MM.1S (cell line): ENCODE data around the gene CHCHD3.

Source experiments
- DNase-seq: peaks from one replicate; pipeline ENCODE4 v3.0.0-alpha.2; 2015
- H2AFZ ChIP-seq: fragments of 300-600 bp; sonication (generic); 2 replicates; pipeline ENCODE4 v1.6.0; 2016; ENCODE audit warnings: antibody characterized with exemption, low read length
- H3F3A ChIP-seq: fragments of 300-600 bp; sonication (generic); 2 replicates; pipeline ENCODE4 v1.6.1; 2016; ENCODE audit warnings: mild to moderate bottlenecking, antibody characterized with exemption, low read length, moderate library complexity, mixed read lengths; ENCODE audit not compliant: insufficient read depth
- H3K27ac ChIP-seq: fragments of 300-600 bp; sonication (generic); 2 replicates; pipeline ENCODE4 v1.5.1; 2016; ENCODE audit warnings: mild to moderate bottlenecking, low read length
- H3K27me3 ChIP-seq: fragments of 300-600 bp; sonication (generic); replicated peaks from 2 replicates; pipeline ENCODE4 v1.6.0; 2016; ENCODE audit warnings: low read length; ENCODE audit not compliant: insufficient read depth
- H3K36me3 ChIP-seq: fragments of 300-600 bp; sonication (generic); replicated peaks from 2 replicates; pipeline ENCODE4 v1.6.1; 2016; ENCODE audit warnings: mild to moderate bottlenecking, low read length, mixed read lengths; ENCODE audit not compliant: insufficient read depth
- H3K4me1 ChIP-seq: fragments of 300-600 bp; sonication (generic); 2 replicates; pipeline ENCODE4 v1.6.1; 2016; ENCODE audit warnings: low read length, mixed read lengths
- H3K4me2 ChIP-seq: fragments of 300-600 bp; sonication (generic); 2 replicates; pipeline ENCODE4 v1.6.0; 2016; ENCODE audit warnings: low read depth, low read length
- H3K4me3 ChIP-seq: fragments of 300-600 bp; sonication (generic); 2 replicates; pipeline ENCODE4 v1.5.1; 2016; ENCODE audit warnings: low read length, mixed read lengths
- H3K79me2 ChIP-seq: fragments of 300-600 bp; sonication (generic); 2 replicates; pipeline ENCODE4 v1.6.1; 2016; ENCODE audit warnings: mixed run types, low read length, mixed read lengths
- H3K9ac ChIP-seq: fragments of 300-600 bp; sonication (generic); 2 replicates; pipeline ENCODE4 v1.6.1; 2016; ENCODE audit warnings: low read length, mixed read lengths
- H3K9me2 ChIP-seq: fragments of 300-600 bp; sonication (generic); replicated peaks from 2 replicates; pipeline ENCODE4 v1.6.1; 2016; ENCODE audit warnings: mild to moderate bottlenecking, low read length, mixed read lengths; ENCODE audit not compliant: insufficient read depth
- H3K9me3 ChIP-seq: fragments of 300-600 bp; sonication (generic); replicated peaks from 2 replicates; pipeline ENCODE4 v1.6.1; 2016; ENCODE audit warnings: mild to moderate bottlenecking, low read length, mixed read lengths; ENCODE audit not compliant: insufficient read depth
- H4K20me1 ChIP-seq: fragments of 300-600 bp; sonication (generic); 2 replicates; pipeline ENCODE4 v1.6.1; 2016; ENCODE audit warnings: mild to moderate bottlenecking, low read length, moderate library complexity, mixed read lengths; ENCODE audit not compliant: insufficient read depth
- CTCF ChIP-seq: fragments of 300-600 bp; sonication (generic); IDR thresholded peaks from 2 replicates; pipeline ENCODE4 v1.5.1; 2016; ENCODE audit warnings: antibody characterized with exemption, low read length, mixed read lengths
- EZH2 ChIP-seq: fragments of 300-600 bp; sonication (generic); optimal IDR thresholded peaks from 2 replicates; pipeline ENCODE3; 2017; ENCODE audit warnings: low read depth, mild to moderate bottlenecking, antibody characterized with exemption, low read length, mixed read lengths
- EZH2phosphoT487 ChIP-seq: fragments of 300-600 bp; sonication (generic); IDR thresholded peaks from 2 replicates; pipeline ENCODE4 v1.6.1; 2018; ENCODE audit warnings: antibody characterized with exemption, low read length

CHCHD3 gene

GRCh38 chr7:132815130-132815529, 266.8 kb downstream of the CHCHD3 start:
- Histone ChIP-seq H3K79me2 (no peaks in the 10 kb centered on the region), H3K9me2 (no peaks in the 10 kb centered on the region), H3K36me3 (0 out of 2 replicates have a peak, but pooled peaks cover 1% of the 10 kb centered on the region), H3K4me2 (no peak overlapping the region), H3F3A (no peaks in the 10 kb centered on the region), H3K9me3 (no peaks in the 10 kb centered on the region), H3K9ac (no peak overlapping the region), H3K27me3 (no peaks in the 10 kb centered on the region), H3K4me3 (no peak overlapping the region), H2AFZ (no peak overlapping the region), H4K20me1 (no peaks in the 10 kb centered on the region), H3K4me1 (no peaks in the 10 kb centered on the region), H3K27ac (no peak overlapping the region)
- TF ChIP-seq EZH2 (no peak), CTCF (no peak), EZH2phosphoT487 (no peak)
- no peak for DNase-seq

GRCh38 chr7:132810561-132810960, 271.3 kb downstream of the CHCHD3 start:
- H3K9ac ChIP-seq = no peak overlapping the region
- no peak for TF ChIP-seq EZH2
- TF ChIP-seq EZH2phosphoT487 = no peak
- TF ChIP-seq CTCF = no peak
- no peaks in the 10 kb centered on the region for H3K36me3 ChIP-seq
- no peaks in the 10 kb centered on the region for H4K20me1 ChIP-seq
- H3K27ac ChIP-seq = no peak overlapping the region
- H3K9me2 ChIP-seq = no peaks in the 10 kb centered on the region
- no peak for DNase-seq
- no peaks in the 10 kb centered on the region for H3K27me3 ChIP-seq
- no peak overlapping the region for H3K4me2 ChIP-seq
- H3K4me3 ChIP-seq = no peak overlapping the region
- H3F3A ChIP-seq = no peaks in the 10 kb centered on the region
- H3K4me1 ChIP-seq = no peaks in the 10 kb centered on the region
- no peaks in the 10 kb centered on the region for H3K79me2 ChIP-seq
- H3K9me3 ChIP-seq = no peaks in the 10 kb centered on the region
- H2AFZ ChIP-seq = no peak overlapping the region

- Histone ChIP-seq H3K4me3 (no peak overlapping the region), H2AFZ (no peak overlapping the region), H3K4me2 (no peak overlapping the region), H3F3A (no peaks in the 10 kb centered on the region), H3K27me3 (no peaks in the 10 kb centered on the region), H3K9me3 (no peaks in the 10 kb centered on the region), H3K9me2 (no peaks in the 10 kb centered on the region), H4K20me1 (no peaks in the 10 kb centered on the region), H3K36me3 (no peaks in the 10 kb centered on the region), H3K79me2 (no peaks in the 10 kb centered on the region), H3K9ac (no peak overlapping the region), H3K27ac (no peak overlapping the region), H3K4me1 (no peaks in the 10 kb centered on the region)
- no peak for DNase-seq
- TF ChIP-seq CTCF (no peak), EZH2 (no peak)
Measured at GRCh38 chr7:132806834-132807233, 275.1 kb downstream of the CHCHD3 start.

- H3K36me3 ChIP-seq = no peaks in the 10 kb centered on the region
- no peak overlapping the region for H3K4me3 ChIP-seq
- H3K79me2 ChIP-seq = no peaks in the 10 kb centered on the region
- no peaks in the 10 kb centered on the region for H3F3A ChIP-seq
- H3K4me1 ChIP-seq = no peaks in the 10 kb centered on the region
- H3K9ac ChIP-seq = no peak overlapping the region
- no peak overlapping the region for H2AFZ ChIP-seq
- TF ChIP-seq EZH2 (no peak), EZH2phosphoT487 (no peak), CTCF (no peak)
- DNase-seq = no peak
- no peaks in the 10 kb centered on the region for H3K27me3 ChIP-seq
- H3K9me3 ChIP-seq = no peaks in the 10 kb centered on the region
- H3K9me2 ChIP-seq = no peaks in the 10 kb centered on the region
- H4K20me1 ChIP-seq = no peaks in the 10 kb centered on the region
- H3K4me2 ChIP-seq = no peak overlapping the region
- no peak overlapping the region for H3K27ac ChIP-seq
Measured at GRCh38 chr7:132805766-132806165, 276.1 kb downstream of the CHCHD3 start.
